Measurements from ENCODE around the gene LSAMP. TPM values are rescaled to one million over a fixed set of nuclear protein-coding genes. Genes with fewer than 3 reads are reported as not detected.

LSAMP gene
- total and polyA plus RNA-seq, 2 of the 8 experiments (the other 6 are each of a cell fraction or from before 2014, with no cell fraction given) = 1.8 to 5.7 TPM

DNA sequence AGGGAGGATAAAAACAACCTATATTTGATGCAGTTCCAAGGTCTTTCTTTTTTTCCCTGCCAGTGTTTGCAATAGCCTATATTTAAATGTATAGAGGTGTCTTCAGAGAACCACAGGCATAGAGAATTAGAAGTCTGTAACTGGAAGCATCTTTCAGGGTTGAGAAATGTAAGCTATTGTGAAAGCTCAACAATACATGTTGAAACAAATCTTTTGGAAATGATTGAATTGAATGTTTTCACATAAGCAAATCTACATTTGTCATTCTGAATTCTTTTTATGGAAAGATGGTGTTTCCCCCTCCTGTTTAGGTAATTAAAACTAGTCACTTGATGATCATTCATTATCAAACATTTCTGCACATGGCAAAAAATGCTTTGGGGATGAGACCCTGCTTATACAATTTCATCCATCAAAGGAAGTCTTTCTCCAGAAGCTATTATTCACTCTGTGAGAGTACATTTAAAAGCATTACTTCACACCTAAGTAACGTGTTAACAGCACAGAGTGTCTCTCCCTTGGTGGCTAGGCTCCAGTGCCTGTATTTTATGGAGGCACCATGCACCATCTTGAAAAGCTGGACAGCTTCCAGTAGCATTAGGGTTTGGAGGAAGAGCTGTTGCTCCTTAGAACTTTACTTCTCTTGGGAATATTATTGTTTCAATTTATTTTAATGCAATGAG is 406.2 kb downstream of the LSAMP start:
- no peak overlapping the region for H3K56ac ChIP-seq (replicated peaks; ENCODE audit: insufficient read length, low read depth, low read length)
- DNase-seq (ENCODE audit: low read depth in 1 of 2, low spot score in 2 of 2) (no peak), FAIRE-seq (no peak)
- H3K79me1 ChIP-seq (ENCODE audit: low read depth, low read length) = no peaks in the 10 kb centered on the region
- no peak overlapping the region for H4K5ac ChIP-seq (ENCODE audit: insufficient read length, low read depth, low read length)
- 84% methylated on average over 1 of the region's 1 CpG; no CpG with 5 or more reads in 1 of the 2 experiments for WGBS, 2 experiments (ENCODE audit: extremely low coverage in 1 of 2, insufficient coverage in 1 of 2, insufficient read length in 1 of 2, insufficient replicate concordance in 2 of 2, low coverage in 1 of 2, low lambda C conversion rate in 2 of 2, missing lambda C conversion rate in 1 of 2)
- H3K4me1 ChIP-seq (replicated peaks in 1 of 4; ENCODE audit: control insufficient read depth in 3 of 4, insufficient read depth in 4 of 4, low read length in 3 of 4) = peaks cover 0 to 7% (median 1%) of the 10 kb centered on the region in 4 experiments; a peak in 1 of 7 replicates
- no peak overlapping the region for H3K4ac ChIP-seq (replicated peaks; ENCODE audit: insufficient read length, low read depth, low read length)
- H4K91ac ChIP-seq (replicated peaks; ENCODE audit: insufficient read length, low read length) = no peak overlapping the region
- H3K36me3 ChIP-seq (ENCODE audit: control insufficient read depth in 2 of 4, insufficient read depth in 4 of 4, low read length in 3 of 4) = no peaks in the 10 kb centered on the region
- H3K9me3 ChIP-seq (ENCODE audit: insufficient read depth in 2 of 2, low read depth in 1 of 2, low read length in 1 of 2) = no peaks in the 10 kb centered on the region
- H3K23me2 ChIP-seq (ENCODE audit: low read depth, low read length) = no peaks in the 10 kb centered on the region
- no peak overlapping the region for H2AFZ ChIP-seq (ENCODE audit: low read length)
- H3K14ac ChIP-seq (ENCODE audit: insufficient read length) = no peak overlapping the region
- no peak overlapping the region for H2AK5ac ChIP-seq (ENCODE audit: low read depth, low read length)
- H3K79me2 ChIP-seq (ENCODE audit: control insufficient read depth in 1 of 2, insufficient read depth in 2 of 2, low read length in 2 of 2) = no peaks in the 10 kb centered on the region
- no peak overlapping the region for H3K4me2 ChIP-seq (ENCODE audit: insufficient read depth in 1 of 2, low read depth in 2 of 2, low read length in 2 of 2)
- no peak overlapping the region for H2BK12ac ChIP-seq (ENCODE audit: low read depth, low read length)
- no peak overlapping the region for H3K4me3 ChIP-seq (ENCODE audit: extremely low read depth in 1 of 4, insufficient read depth in 2 of 4, low read depth in 3 of 4, low read length in 4 of 4)
- H4K8ac ChIP-seq (ENCODE audit: extremely low read depth, insufficient read depth, low read length) = no peak overlapping the region
- TF ChIP-seq CBX8 (IDR thresholded peaks at IDR 0.05; ENCODE audit: borderline replicate concordance, low read depth, low read length) (no peak), MAFK (IDR thresholded peaks at IDR 0.05; ENCODE audit: low read depth, low read length) (no peak), KDM5A (IDR thresholded peaks at IDR 0.05; ENCODE audit: low read length) (no peak), ASH2L (IDR thresholded peaks at IDR 0.05; ENCODE audit: low read length) (no peak), SIN3A (conservative IDR thresholded peaks at IDR 0.05 in 1 of 2, IDR thresholded peaks at IDR 0.05 in 1 of 2; ENCODE audit: low read depth in 1 of 2, low read length in 2 of 2) (no peak), SIX5 (IDR thresholded peaks at IDR 0.05; ENCODE audit: low read depth, low read length) (no peak), NANOG (IDR thresholded peaks at IDR 0.05; ENCODE audit: insufficient read depth, low read depth, low read length, poor library complexity, severe bottlenecking) (no peak), CREB1 (IDR thresholded peaks at IDR 0.05) (no peak), GTF2F1 (IDR thresholded peaks at IDR 0.05; ENCODE audit: borderline replicate concordance, low read depth, low read length) (no peak)
- H2BK15ac ChIP-seq (ENCODE audit: low read length) = no peak overlapping the region
- H2BK5ac ChIP-seq (ENCODE audit: low read depth, low read length) = no peak overlapping the region
- H2BK20ac ChIP-seq (ENCODE audit: low read length) = no peak overlapping the region
- no peaks in the 10 kb centered on the region for H3K27me3 ChIP-seq (replicated peaks in 1 of 4; ENCODE audit: control insufficient read depth in 3 of 4, extremely low read depth in 1 of 4, insufficient read depth in 3 of 4, low read length in 3 of 4)
- no peaks in the 10 kb centered on the region for H4K20me1 ChIP-seq (replicated peaks in 1 of 2; ENCODE audit: control insufficient read depth in 1 of 2, insufficient read depth in 2 of 2, low read length in 2 of 2)
- H2BK120ac ChIP-seq (replicated peaks; ENCODE audit: low read depth, low read length) = no peak overlapping the region
- no peak overlapping the region for H3K23ac ChIP-seq (ENCODE audit: insufficient read length)
- H3K9ac ChIP-seq (replicated peaks in 1 of 4; ENCODE audit: extremely low read depth in 1 of 4, low read depth in 3 of 4, low read length in 3 of 4) = no peak overlapping the region
- POLR2A ChIA-PET (ENCODE audit: partially characterized antibody) = no interaction called here
- H3K18ac ChIP-seq (ENCODE audit: extremely low read depth, low read length) = no peak overlapping the region
- no peak overlapping the region for H3K27ac ChIP-seq (ENCODE audit: low read depth, low read length)
- CTCF ChIA-PET (ENCODE audit: partially characterized antibody) = interaction anchor here (1.6 kb wide), 1 partner anchor 52 kb away, joined by 4 read pairs; no protein-coding TSS in a partner anchor

Data from H1 (cell line).